Hematopoietic multipotent progenitor cell treated with erythropoietin and hydrocortisone succinate and interleukin-3 and kit ligand, for 4 days (in vitro differentiated cells): ENCODE measurements around the gene RABGAP1L.
"Not testable (repeated sequence)": the region's sequence is repeated elsewhere in the genome, so short reads cannot be mapped to it uniquely, and the experiment has no call there.

Experiments
- DNase-seq: peaks from one replicate; pipeline ENCODE4 v3.0.0-alpha.2; 2015

RABGAP1L gene

DNA sequence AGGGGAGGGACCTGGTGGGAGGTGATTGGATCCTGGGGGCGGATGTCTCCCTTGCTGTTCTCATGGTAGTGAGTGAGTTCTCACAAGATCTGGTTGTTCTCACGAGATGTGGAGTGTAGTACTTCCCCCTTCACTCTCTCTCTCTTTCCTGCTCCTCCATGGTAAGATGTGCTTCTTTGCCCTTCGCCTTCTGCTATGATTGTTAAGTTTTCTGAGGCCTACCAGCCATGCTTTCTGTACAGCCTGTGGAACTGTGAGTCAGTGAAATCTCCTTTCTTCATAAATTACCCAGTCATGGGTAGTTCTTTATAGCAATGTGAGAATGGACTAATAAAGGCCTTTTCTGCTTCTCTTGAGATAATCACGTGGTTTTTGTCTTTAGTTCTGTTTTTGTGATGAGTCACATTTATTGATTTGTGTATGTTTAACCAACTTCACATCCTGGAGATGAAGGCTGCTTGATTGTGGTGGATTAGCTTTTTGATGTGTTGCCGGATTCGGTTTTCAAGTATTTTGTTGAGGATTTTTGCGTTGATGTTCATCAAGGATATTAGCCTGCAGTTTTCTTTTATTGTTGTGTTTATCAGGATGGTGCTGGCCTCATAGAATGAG lies 45.5 kb downstream of the RABGAP1L start:
- peak; percentile 24 for DNase-seq

DNA sequence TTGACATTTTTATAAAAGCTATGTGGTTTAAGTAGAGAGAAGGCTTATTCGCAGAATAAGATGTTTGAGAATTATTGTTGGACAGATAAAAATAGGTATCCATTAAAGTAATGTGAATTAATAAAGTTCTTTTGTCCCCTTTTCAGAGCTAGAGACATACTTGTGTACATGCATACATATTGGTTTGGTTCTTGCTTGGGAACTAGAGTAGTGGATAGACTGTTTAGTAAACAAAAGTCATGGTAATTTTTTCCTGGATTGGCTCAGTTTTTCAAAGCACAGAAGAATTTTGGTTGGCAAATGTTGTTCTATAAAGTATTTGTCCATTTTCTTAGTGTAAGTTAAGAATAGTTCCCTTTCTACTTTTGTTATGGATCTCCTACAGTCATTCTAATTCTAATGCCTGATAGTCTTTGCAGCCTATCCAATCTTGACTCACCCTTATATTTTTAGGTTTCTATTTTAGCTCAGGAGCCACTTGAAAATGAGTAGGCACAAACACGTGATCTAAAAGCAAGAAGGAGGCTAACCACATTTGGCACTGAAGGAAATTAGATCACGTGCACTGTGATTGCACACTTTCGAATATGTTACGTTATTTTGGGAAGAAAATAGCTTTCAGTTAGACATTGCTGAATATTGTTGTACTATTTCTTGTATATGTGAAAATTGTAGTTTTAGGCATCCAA lies 47.0 kb downstream of the RABGAP1L start:
- peak; percentile 14 for DNase-seq

DNA sequence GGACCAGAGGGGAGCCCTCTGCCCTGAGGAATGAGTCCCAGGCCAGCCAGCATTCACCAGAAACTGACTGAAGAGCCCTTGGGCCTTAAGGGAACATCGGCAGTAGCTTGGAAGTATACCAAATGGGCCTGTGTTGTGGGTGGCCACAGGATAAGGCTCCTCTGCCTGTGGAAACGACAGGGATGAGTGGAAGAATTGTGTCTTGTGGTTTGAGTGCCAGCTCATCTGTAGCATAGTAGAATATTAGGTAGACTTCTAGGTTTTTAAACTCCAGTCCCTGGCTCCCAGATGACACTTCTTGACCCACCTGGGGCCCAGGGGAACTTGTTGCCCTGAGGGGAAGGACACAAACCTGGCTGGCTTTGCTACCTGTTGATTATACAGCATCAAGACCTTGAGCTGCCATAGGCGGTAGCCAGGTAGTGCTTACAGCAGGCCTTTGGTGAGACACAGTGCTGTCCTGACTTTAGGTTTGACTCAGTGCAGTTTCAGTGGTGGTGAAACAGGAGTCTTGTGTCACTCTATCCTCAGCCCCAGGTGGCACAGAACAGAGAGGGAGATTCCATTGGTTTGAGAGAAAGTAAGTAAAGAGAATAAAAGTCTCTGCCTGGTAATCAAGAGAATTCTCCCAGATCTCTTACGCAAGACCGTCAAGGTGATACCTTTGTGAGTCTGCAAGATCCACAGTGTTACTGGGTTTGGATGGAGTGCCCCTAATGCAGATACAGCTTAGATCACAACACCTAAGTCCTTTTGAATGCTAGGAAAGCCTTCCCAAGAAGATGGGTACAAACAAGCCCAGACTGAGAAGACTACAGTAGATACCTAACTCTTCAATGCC lies 50.2 kb downstream of the RABGAP1L start:
- no peak for DNase-seq

DNA sequence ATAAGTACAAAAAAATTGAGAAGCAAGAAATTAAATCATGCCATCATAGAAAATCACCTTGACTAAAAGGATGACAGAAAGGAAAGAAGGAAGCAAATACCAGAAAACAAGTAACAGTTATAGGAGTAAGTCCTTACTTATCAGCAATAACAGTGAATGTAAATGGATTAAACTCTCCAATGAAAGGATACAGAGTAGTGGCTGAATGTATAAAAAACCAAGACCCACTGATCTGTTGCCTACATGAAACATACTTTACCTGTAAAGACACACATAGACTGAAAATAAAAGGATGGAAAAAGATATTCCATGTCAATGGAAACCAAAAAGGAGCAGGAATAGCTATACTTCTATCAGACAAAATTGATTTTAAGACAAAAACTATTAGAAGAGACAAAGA lies 52.2 kb downstream of the RABGAP1L start:
- DNase-seq: no peak

DNA sequence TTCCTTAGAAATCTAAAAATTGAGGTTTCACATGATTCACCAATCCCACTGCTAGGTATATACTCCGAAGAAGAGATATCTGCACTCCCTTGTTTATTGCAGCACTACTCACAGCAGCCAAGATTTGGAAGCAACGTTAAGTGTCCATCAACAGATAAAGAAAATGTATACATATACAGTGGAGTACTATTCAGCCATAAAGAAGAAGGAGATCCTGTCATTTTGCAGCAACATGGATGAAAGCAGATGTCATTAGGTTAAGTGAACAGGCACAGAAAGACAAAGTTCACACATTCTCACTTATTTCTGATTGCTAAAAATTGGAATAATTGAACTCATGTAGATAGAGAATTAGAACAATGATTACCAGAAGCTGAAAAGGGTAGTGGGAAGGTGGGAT lies 56.4 kb downstream of the RABGAP1L start:
- no peak for DNase-seq

DNA sequence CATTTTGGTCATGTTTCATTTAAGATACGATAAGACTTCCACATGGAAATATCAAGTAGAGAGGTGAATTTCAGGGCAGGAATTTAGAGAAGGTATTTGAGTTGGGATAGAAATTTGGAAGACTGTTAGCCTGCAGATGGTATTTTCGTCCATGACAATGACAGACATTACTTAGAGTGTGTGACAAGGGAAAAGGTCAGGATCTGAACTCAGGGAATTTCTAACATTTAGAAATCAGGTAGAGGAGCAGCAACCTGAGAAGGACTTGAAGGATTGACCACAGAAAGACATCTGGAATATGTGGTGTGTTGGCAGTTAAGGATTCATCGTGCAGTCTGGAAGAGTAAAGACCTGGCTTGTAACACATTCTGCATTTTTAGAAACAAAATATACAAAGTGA lies 57.9 kb downstream of the RABGAP1L start:
- no peak for DNase-seq

DNA sequence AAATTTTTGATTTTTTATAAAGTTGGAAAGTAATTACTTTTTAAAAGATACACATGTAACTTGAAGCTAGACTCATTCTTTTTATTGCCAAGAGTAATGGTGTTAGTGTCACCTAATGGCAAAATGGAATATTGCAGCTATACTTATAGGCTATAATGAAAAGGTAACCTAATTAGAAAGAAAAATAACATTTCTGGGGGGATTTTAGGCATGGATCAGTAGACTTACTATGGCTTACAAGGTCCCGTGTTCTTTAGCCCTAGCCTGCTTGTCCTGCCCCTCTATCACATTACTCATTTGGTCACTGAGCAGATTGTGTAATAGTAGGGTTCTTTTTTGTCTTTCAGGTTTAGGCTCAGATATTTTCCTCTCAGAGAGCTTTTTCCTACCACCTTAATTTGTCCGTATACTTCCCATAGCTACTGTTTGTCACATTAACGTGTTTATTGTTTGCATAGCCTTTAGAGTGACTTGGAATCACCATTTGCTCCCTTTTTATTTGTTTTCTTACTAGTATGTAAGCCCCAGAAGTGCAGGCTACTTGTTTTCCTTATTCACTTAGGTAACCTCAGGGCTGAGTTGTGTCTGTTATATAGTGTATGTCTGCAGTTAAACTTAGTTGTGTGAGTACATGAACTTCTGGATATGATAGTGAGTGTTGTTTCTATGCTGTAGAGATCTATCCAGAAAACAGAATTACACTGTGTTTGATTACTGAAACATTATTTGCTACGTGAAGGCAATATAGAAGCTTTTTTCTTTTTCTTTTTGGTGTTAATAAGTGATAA lies 58.7 kb downstream of the RABGAP1L start:
- peak; percentile 72 for DNase-seq

DNA sequence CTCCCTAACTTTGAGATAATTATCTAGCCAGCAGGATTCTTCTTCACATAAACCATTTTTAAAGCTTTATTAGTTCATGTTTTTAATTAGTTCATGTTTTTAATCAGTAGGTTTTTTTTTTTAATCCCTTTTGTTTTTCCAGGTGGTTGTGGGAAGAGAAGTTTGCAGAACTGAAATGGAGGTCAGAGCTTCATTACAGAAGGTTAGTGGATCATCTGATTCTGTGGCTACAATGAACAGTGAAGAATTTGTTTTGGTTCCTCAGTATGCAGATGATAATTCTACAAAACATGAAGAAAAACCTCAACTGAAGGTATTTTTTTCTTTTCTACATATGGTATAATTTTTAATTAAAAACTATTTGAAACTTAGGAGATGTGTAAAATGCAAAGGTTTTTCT lies 59.7 kb downstream of the RABGAP1L start:
- no peak for DNase-seq

DNA sequence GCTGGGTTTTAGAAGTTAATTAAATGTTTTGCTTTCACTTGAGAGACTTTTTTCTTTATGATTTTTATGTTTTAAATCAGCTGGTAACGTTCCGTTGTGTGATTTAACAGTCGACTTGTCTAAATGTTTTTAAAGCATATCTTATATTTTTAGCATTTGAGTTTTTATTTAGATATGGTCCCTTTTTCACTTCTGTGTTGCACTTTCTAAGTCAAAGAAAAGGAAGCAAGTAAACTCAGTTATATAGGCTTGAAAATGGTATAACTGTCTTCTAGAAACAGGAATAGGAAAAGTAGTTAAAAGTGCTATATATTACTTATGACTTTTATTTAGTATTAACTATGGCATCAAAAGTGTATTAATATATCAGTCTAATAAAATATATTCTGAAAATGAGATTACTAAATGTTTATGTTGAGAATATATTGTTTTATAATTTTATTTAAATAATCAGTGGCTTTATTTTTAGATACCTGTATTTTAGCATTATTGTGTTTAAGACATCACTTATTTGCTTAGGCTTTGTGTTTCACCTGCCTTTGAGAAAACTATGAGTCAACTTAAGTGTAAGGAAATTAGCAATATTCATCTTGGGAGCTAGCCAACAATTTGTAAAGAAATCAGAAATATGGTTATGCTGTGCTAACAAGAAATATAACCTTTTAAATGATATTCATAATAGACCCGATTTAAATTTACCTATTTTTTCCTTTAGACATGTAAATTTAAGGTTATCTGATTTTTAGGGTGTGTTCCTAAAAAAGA lies 60.5 kb downstream of the RABGAP1L start:
- no peak for DNase-seq

DNA sequence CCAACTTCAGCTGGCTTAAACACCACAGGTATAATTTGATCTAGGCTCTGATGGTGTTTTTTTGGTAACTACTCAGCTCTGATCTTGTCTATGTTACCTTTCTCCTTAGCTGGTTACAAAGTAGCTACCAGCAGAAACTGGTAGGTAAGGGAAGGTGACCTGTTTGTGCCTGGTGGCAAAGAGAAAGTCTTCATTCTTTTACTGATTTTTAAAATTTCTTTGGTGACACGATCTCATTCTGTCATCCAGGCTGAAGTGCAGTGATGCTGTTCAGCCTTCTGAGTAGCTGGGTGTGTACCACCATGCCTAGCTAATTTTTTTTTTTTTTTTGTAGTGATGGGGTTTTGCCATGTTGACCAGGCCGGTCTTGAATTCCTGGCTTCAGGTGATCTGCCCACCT lies 62.4 kb downstream of the RABGAP1L start:
- DNase-seq: no peak

DNA sequence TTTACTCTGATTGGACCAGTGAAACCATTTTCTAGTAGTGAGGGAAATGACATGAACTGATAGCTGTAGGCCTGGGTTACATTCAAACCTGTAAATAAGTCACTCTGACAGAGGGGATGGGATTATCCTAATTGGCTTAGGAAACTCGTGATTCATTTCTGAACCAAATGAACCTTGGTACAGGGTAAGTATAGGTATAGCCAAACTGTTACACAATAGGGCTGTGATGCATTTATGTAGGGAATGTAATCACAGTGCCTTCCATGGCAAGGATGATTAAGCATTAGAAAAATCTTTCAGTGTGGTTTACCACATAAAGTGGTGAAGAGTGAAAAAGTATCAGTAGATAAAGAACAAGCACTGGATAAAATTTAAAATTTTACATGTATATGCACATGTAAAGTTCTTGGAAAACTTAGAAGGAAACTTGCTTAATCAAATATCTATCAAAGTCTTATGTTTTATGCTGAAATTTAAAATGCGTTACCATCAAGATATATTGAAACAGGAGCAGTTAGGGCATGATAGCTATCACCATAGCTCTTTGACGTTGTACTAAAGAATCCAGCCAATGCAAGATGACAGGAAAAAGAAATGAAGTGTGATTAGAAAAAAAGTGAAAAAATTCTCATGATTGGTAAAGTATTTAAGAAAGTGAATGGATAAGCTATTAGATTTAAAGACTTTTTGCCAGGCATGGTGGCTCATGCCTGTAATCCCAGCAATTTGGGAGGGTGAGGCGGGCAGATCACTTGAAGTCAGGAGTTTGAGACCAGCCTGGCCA lies 63.0 kb downstream of the RABGAP1L start:
- DNase-seq: no peak

DNA sequence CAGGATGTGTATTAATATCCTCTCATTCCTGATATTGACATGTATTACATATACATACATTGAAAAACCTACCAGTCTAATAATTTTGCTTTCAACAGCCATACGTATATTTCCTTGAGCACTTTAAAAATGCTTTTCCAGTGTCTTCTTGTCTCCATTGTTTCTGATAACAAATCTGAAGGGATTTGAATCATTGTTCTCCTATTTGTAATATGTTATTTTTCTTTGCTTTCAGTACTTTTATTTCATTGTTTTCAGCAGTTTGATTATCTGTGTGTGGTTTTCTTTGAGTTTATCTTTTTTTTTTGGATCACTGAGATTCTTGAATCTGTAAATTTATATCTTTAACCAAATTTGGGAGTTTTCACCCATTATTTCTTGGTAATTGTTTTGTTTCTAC lies 65.3 kb downstream of the RABGAP1L start:
- no peak for DNase-seq

DNA sequence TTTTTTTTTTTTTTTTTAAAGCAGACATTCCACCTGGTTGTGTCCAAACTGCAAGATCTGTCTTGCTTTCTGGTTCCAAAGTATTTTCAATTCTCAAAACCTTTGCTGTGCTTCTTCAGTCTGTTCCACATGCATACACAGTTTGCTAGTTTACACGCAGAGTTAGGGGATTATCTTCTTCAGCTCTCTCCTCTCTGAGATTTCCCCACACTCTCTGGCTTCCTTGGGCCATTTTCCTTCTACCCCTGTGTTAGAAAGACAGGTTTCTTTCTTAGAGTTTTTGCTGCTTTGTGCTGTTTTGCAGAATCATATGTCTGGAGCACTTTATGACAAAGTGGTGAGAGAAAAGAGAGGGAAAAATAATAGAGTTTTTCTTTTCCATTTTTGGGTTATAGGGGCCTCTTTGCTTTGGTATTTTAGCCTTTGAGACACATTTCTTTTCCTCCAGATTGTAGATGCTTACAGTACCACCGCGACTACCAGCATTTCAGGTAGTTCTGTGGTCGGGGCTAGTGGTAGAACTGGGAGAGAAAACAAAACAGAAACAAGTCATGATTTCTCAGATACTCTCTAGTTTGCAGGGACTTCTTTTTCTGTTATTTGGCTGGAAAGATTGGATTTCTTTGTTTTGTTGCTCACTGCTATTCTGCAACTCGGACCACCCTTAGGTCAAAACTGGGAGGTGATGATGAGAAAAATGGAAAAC lies 66.3 kb downstream of the RABGAP1L start:
- no peak for DNase-seq

DNA sequence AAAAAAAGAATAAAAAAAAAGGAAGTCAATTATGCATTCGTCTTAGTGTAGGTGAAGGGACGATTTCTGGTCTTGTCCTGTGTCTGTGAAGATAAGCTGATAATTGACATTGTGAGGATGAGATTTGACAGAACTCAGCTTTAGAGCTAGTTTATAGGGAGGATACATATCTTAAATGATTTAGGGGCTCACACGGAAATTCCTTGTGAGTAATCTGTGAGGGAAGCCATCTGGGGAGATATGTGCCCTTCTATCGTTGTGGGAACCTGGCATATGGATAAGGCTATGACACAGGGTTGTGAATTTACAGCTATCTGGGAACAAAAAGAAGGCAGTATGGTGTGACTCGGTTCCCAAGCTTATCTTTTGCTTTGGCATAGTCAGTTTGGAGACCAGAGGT lies 71.1 kb downstream of the RABGAP1L start:
- peak; percentile 78 for DNase-seq

DNA sequence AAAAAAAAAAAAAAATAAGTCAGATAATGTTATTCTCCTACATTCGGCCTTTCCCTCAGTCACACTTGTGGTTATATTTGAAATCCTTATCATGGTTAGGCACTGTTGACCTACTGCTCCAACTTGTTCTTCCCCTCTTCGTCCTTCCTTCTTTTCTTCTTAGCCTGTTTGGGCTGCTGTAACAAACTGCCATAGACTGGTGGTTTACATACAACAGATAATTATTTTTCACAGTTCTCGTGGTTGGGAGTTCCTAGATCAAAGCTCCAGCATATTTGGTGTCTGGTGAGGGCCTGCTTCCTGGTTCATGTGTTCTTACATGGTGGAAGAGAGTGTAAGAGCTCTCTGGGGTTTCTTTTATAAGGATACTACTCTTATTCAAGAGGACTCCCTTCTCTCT lies 73.4 kb downstream of the RABGAP1L start:
- DNase-seq: peak; percentile 91

DNA sequence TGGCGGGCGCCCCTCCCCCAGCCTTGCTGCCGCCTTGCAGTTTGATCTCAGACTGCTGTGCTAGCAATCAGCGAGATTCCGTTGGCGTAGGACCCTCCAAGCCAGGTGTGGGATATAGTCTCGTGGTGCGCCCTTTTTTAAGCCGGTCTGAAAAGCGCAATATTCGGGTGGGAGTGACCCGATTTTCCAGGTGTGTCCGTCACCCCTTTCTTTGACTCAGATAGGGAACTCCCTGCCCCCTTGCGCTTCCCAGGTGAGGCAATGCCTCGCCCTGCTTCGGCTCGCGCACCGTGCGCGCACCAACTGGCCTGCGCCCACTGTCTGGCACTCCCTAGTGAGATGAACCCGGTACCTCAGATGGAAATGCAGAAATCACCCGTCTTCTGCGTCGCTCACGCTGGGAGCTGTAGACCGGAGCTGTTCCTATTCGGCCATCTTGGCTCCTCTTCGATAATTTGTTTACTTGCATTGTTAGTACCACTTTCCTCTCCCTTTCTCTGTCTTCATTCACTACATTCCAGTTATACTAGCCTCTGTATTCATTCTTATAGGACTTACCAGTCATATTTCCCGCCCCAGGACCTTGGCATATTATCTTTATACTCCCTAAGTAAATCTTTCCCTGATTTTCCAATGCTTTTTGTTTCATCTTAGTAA lies 79.7 kb downstream of the RABGAP1L start:
- not testable (repeated sequence) for DNase-seq

DNA sequence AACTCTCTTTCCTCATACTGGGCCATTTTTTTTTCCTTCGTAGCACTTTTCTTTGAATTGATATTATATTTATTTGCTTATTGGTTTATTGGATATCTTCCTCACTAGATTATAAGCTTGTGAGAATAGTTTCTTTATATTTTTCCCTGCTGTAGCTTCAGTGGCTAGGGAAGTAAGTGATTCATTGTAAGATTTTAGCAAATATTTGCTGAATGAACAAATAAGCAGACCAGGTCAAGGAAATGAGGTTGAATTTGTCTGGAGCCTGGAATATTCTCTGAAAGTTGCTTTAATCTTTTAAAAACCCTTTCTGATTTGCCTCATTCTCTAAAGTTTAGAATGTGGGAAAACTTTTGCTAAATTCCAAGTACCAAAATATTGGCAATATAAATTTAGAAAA lies 80.2 kb downstream of the RABGAP1L start:
- DNase-seq: no peak

DNA sequence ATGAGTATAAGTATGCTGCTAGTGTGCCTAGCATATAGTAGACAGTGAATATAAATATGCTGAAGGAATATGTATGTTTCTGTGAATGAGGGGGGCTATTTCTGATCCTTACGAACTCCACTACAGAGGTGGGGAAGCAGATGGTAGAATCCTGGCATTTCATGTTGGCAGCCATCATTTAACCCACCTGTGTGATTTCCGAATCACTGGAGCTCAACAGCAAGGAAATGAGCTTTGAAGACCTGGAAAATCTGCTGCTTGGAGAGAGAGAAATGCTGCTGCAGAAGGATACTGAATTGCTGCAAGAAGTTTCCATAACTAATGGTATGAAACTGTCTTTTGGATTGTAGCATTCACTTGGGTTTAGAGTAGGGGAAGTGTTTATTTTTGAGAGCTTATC lies 83.5 kb downstream of the RABGAP1L start:
- DNase-seq: no peak

DNA sequence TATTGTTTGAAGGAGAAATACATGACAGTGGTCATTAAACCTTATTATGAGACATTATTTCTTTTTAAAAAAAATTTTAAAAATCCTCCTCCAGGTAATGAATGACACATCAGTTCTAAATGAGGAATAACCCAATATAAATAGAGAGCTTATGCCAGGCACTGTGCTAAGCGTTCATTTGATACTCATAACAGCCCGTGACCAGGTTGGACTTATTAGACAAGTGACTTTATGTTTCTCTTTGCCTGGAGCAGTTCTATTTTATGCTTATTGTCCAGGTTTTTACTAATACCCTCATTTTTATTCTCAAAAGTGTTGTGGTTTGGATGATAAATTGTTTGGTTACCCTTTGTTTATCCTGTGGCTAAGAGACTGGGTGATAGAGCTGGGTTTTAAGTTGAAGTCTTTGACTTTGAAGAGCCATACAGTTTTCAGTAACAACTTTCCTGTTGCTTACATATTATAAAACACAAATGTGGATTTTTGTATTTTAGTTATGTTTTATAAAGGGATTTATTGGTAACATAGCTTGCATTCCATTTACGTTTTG lies 84.2 kb downstream of the RABGAP1L start:
- DNase-seq: no peak

DNA sequence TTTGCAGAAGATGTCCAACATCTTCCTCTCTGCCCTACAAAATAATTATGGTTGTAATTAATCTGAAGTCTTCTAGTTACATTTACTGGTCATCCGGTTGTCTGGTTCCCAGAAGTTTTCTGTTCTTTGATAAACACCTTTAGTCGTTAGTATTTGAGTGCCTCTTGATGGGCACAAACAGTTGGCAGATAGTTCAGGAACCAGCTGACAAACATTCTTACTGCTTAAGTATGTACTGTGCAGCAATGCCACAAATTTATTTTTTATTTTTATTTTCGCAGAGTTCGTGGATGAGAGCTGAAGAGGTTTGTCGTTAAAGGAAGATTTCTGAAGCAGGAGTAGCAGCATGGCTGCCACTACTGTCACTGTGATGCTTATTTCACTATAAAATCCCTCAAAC lies 84.7 kb downstream of the RABGAP1L start:
- no peak for DNase-seq
